Cardiac muscle cell (in vitro differentiated cells and primary cell): Measurements from ENCODE around the gene ZEB2. TPM values are rescaled to one million over a fixed set of nuclear protein-coding genes. Genes with fewer than 3 reads are reported as not detected.

ENCODE experiments used
- DNase-seq, 2 donors: peaks; one replicate each; pipeline versions ENCODE4 v3.0.0 to v3.0.0-alpha.2; 2010 to 2017; ENCODE audit warnings: low read depth in 1 of 2, low spot score in 1 of 2
- H3K27ac ChIP-seq: fragments of 200-600 bp; sonication (generic); 2 replicates; pipeline ENCODE4 v1.5.1; 2016
- H3K27me3 ChIP-seq: fragments of 200-600 bp; sonication (generic); 2 replicates; pipeline ENCODE4 v1.6.0; 2016; ENCODE audit warnings: control low read depth
- H3K36me3 ChIP-seq: fragments of 200-600 bp; sonication (generic); 2 replicates; pipeline ENCODE4 v1.5.1; 2016; ENCODE audit warnings: control low read depth
- H3K4me1 ChIP-seq: fragments of 200-600 bp; sonication (generic); 2 replicates; pipeline ENCODE4 v1.8.1; 2017; ENCODE audit warnings: low read depth, mild to moderate bottlenecking, mixed run types
- H3K4me3 ChIP-seq: fragments of 200-600 bp; sonication (generic); 2 replicates; pipeline ENCODE4 v1.5.1; 2016; ENCODE audit warnings: mild to moderate bottlenecking
- H3K9me3 ChIP-seq: fragments of 200-600 bp; sonication (generic); 2 replicates; pipeline ENCODE4 v1.5.1; 2017; ENCODE audit warnings: low read depth, mild to moderate bottlenecking, control low read depth
- polyA plus RNA-seq: library from polyadenylated mRNA; unstranded; fragments of >200 nt; fragmentation: Nextera tagmentation; extraction: Ambion mirVana; gene quantifications from 2 replicates; pipeline ENCODE4 v1.2.1, GENCODE V29; 2016
- total RNA-seq: library from RNA; depleted of rRNA; stranded (reverse); fragments of >200 nt; gene quantifications from 2 replicates; pipeline ENCODE4 v1.2.3, GENCODE V29; 2016
- TF ChIP-seq, protein P1 (sequence below): IDR thresholded peaks from 2 replicates; pipeline ENCODE4 v1.5.1; 2012; ENCODE audit warnings: low read depth, mild to moderate bottlenecking, low read length

The ZEB2 gene
- total and polyA plus RNA-seq, 2 experiments from 2014 or later: 16.8 to 41.2 TPM

DNA sequence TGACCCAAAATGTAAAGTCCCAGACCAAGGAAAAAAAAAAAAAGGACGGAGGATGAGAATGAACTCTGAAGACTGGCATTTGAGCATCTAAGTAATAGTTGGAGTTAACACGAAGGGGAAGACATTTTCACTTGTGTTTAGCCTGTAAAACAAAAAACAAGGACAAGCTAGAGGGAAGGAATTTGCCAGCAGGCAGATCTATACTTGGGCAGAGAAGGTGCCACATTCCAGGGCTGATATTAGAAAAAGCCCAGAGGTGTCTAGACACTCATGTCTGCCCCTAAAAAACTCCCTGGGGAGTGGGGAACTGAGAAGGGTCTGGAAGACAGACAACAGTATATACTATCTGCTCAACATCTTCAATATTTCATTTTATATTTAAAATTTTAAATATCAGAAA is 171.1 kb downstream of the ZEB2 start:
- TF ChIP-seq, protein P1, sequence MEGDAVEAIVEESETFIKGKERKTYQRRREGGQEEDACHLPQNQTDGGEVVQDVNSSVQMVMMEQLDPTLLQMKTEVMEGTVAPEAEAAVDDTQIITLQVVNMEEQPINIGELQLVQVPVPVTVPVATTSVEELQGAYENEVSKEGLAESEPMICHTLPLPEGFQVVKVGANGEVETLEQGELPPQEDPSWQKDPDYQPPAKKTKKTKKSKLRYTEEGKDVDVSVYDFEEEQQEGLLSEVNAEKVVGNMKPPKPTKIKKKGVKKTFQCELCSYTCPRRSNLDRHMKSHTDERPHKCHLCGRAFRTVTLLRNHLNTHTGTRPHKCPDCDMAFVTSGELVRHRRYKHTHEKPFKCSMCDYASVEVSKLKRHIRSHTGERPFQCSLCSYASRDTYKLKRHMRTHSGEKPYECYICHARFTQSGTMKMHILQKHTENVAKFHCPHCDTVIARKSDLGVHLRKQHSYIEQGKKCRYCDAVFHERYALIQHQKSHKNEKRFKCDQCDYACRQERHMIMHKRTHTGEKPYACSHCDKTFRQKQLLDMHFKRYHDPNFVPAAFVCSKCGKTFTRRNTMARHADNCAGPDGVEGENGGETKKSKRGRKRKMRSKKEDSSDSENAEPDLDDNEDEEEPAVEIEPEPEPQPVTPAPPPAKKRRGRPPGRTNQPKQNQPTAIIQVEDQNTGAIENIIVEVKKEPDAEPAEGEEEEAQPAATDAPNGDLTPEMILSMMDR: no peak
- H3K36me3 ChIP-seq: no peaks in the 10 kb centered on the region
- no peaks in the 10 kb centered on the region for H3K9me3 ChIP-seq
- no peak overlapping the region for H3K4me3 ChIP-seq
- DNase-seq: peak in 1 of 2 donors; percentile 27
- no peak overlapping the region for H3K27ac ChIP-seq
- peaks cover 8% of the 10 kb centered on the region for H3K4me1 ChIP-seq
- H3K27me3 ChIP-seq: no peaks in the 10 kb centered on the region

DNA sequence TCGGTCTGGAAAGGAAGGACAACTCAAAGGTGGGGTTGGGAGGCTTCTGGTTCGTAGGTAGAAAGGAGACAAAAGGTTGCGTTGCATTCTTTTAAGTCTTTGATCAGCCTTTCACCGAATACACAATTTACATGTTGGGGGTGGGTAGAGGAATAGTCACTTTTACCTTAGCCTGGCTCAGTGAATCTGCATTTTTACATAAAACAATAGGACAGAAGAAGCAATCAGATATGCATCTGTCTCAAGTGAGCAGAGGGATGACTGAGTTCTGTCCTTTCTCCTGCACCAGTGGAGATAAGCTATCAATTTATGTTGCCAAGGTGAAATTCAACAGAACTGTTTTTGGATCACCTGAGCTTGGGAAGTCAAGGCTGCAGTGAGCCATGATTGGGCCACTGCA is 173.7 kb downstream of the ZEB2 start:
- Histone ChIP-seq H3K4me1 (peaks cover 8% of the 10 kb centered on the region), H3K27ac (no peak overlapping the region), H3K4me3 (no peak overlapping the region), H3K36me3 (no peaks in the 10 kb centered on the region), H3K9me3 (no peaks in the 10 kb centered on the region), H3K27me3 (no peaks in the 10 kb centered on the region)
- no peak for DNase-seq
- TF ChIP-seq, protein P1: no peak

DNA sequence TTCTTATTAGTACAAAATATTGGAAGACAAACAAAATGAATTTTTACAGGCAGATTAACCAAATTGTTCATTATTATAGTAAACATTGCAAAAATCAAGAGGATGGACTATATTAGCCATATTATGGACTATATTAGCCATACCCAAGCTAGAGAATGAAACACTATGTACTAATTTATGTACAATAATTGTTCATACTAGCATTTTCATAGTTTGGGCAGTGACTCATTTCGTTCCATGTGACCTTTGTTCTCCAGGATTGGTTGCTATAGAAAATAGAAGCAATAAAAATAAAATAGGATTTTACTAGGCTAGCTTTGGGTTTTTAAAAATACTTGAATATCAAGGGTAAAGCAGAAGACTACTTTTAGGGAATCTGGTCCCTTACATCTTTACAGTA is 176.8 kb downstream of the ZEB2 start:
- H3K4me1 ChIP-seq: no peaks in the 10 kb centered on the region
- H3K27me3 ChIP-seq: no peaks in the 10 kb centered on the region
- H3K9me3 ChIP-seq: no peaks in the 10 kb centered on the region
- no peak overlapping the region for H3K27ac ChIP-seq
- TF ChIP-seq, protein P1: no peak
- no peak for DNase-seq
- no peaks in the 10 kb centered on the region for H3K36me3 ChIP-seq
- no peak overlapping the region for H3K4me3 ChIP-seq

DNA sequence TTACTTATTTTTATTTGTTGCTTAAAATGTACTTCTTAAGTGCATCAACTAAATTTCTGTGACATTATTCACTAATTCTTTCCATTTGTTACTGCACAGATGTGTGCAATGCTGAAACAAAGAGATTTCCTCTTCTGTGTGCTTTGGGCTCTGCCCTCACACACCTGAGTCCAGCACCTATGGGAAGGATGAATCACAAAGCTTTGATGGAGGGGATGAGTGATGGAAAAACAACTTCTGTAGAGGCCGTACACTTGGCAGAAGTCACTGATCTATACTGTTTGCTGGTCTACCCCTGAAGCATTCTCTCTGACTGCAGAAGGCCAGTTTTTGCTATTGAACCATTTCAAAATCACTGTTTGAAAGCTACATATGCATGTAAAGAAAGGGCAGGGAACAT is 178.4 kb downstream of the ZEB2 start:
- no peak overlapping the region for H3K27ac ChIP-seq
- H3K36me3 ChIP-seq: no peaks in the 10 kb centered on the region
- no peak for DNase-seq
- H3K9me3 ChIP-seq: no peaks in the 10 kb centered on the region
- TF ChIP-seq, protein P1: no peak
- no peaks in the 10 kb centered on the region for H3K4me1 ChIP-seq
- no peaks in the 10 kb centered on the region for H3K27me3 ChIP-seq
- H3K4me3 ChIP-seq: no peak overlapping the region

DNA sequence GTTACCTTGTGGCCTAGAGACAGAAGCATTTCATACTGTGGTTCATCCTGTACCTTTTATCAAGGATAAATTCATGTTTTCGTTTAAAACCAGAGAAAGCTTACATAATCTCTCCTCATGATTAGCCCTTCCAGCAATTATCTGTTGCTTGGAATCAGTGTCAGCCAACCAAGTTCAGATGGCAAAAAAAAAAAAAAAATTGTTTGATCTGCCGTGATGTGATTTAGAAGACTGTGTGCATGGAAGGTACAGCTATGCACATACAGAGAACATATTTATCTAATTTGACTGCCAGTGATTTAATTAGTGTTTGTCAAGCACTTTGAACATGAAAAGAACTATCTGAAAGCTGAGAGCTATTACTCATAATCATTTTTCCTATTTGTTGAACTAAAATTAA is 180.9 kb downstream of the ZEB2 start:
- H3K9me3 ChIP-seq: no peaks in the 10 kb centered on the region
- DNase-seq: no peak
- H3K36me3 ChIP-seq: no peaks in the 10 kb centered on the region
- no peaks in the 10 kb centered on the region for H3K27me3 ChIP-seq
- no peaks in the 10 kb centered on the region for H3K4me1 ChIP-seq
- TF ChIP-seq, protein P1: no peak
- no peak overlapping the region for H3K4me3 ChIP-seq
- H3K27ac ChIP-seq: no peak overlapping the region

DNA sequence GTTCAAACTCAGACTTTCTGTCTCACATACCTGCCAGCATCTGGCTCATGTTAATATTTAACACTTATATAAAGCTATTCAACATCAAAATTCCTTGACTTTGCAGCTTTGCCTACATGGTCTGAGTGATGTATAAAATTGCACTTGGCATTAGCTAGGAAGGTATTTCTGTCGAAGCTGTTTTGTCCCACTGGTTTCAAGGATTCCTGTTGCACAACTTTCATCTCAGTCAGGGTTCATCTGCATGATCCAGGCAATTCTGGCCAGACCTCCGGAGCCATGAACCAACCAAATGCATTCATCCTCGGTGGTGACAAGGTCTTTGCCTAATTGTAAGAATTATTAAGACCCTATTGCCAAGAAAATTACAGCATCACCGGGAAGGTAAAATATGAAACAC is 185.4 kb downstream of the ZEB2 start:
- TF ChIP-seq, protein P1: no peak
- Histone ChIP-seq H3K36me3 (no peaks in the 10 kb centered on the region), H3K27me3 (no peaks in the 10 kb centered on the region), H3K27ac (no peak overlapping the region), H3K9me3 (no peaks in the 10 kb centered on the region), H3K4me3 (no peak overlapping the region), H3K4me1 (no peaks in the 10 kb centered on the region)
- DNase-seq: no peak
